ENCODE results near the gene TATDN3.

Gene TATDN3, protein sequence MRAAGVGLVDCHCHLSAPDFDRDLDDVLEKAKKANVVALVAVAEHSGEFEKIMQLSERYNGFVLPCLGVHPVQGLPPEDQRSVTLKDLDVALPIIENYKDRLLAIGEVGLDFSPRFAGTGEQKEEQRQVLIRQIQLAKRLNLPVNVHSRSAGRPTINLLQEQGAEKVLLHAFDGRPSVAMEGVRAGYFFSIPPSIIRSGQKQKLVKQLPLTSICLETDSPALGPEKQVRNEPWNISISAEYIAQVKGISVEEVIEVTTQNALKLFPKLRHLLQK

DNA sequence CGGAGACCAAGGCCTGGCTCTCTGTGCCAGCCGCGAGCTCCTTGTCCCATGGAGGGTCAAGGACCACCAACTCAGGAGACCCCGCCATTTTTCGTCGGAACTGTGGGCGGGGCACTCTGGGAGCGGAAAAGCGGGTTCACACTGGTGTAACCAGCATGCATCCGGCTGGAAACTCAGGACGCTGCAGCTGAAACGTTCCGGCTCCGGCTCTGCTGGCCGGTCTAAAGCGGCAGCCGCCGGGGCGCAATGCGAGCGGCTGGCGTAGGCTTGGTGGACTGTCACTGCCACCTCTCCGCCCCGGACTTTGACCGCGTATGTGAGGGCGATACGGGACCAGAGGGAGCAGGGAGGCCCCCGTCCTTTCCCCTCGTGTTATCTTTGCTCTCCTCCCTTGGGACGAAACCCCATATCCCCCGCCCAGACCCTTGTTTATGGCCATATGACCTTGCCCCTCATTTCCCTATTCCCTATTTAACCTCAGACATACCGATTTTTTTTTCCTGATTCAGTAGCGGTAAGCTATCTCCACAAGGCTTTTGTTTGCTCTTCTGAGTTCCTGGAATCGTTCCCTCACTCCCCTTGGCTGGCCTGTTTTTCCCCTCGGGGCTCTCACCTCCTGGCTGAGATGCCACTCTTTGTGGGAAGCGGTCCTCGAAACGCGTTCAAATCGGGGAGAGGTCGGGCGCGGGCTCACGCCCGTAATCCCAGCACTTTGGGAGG, at the start of gene TATDN3, which contains the start of gene NSL1:
Gene TATDN3 (plus strand): TSS at position 219 of the 720 bp plus-strand sequence. CDS start 28 bp downstream, at position 247.
Gene NSL1 (minus strand): TSS at position 102 of the 720 bp plus-strand sequence. CDS start 14 bp downstream, at position 88.
- DNase-seq (ENCODE audit: low read depth): peak; percentile 94
- peak; percentile 88 for TF ChIP-seq POLR2A (IDR thresholded peaks at IDR 0.05; ENCODE audit: extremely low read depth, insufficient read length)
- TF ChIP-seq MYC (IDR thresholded peaks at IDR 0.05; ENCODE audit: low read depth, low read length): peak; percentile 82; the same call in 1 of the 2 replicates
- TF ChIP-seq, protein P1, sequence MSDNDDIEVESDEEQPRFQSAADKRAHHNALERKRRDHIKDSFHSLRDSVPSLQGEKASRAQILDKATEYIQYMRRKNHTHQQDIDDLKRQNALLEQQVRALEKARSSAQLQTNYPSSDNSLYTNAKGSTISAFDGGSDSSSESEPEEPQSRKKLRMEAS (IDR thresholded peaks at IDR 0.05; ENCODE audit: low read depth, low read length): peak; percentile 75
- TF ChIP-seq, protein P2, sequence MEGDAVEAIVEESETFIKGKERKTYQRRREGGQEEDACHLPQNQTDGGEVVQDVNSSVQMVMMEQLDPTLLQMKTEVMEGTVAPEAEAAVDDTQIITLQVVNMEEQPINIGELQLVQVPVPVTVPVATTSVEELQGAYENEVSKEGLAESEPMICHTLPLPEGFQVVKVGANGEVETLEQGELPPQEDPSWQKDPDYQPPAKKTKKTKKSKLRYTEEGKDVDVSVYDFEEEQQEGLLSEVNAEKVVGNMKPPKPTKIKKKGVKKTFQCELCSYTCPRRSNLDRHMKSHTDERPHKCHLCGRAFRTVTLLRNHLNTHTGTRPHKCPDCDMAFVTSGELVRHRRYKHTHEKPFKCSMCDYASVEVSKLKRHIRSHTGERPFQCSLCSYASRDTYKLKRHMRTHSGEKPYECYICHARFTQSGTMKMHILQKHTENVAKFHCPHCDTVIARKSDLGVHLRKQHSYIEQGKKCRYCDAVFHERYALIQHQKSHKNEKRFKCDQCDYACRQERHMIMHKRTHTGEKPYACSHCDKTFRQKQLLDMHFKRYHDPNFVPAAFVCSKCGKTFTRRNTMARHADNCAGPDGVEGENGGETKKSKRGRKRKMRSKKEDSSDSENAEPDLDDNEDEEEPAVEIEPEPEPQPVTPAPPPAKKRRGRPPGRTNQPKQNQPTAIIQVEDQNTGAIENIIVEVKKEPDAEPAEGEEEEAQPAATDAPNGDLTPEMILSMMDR (IDR thresholded peaks at IDR 0.05; ENCODE audit: low read depth, low read length): no peak
- peak within 1 kb of the TSS; percentile 98 for H3K4me3 ChIP-seq (ENCODE audit: low read depth, low read length)

DNA sequence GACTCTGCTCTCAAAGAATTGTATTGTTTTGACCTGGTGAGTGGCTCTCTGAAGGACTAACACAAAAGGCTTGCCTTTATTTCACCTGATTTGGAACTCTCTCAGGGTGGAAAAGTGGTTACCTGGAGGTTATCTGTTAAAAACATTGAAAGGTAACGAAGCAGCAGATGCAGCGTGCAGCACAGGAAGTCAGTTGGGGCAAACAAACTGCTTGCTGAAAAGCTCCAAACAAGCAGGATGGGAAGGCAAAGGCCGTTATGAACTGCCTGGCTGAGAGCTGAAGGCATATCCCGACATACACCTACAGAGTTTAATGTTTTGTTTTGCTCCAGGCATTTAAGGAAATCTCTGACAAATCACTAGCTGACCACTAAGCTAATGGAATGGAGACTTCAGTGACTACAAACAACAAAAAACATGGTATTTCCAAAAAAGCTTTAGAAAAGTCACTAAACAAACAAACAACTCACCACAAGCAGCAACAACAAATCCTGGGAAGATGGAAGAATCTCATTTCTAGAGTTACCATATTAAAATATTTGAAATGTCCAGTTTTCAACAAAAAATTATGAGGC, 47.7 kb upstream of the TATDN3 start:
- H3K4me3 ChIP-seq (ENCODE audit: low read depth, low read length): no peak overlapping the region
- TF ChIP-seq MYC (IDR thresholded peaks at IDR 0.05; ENCODE audit: low read depth, low read length) (no peak), POLR2A (IDR thresholded peaks at IDR 0.05; ENCODE audit: extremely low read depth, insufficient read length) (no peak)
- TF ChIP-seq, protein P1 (IDR thresholded peaks at IDR 0.05; ENCODE audit: low read depth, low read length): no peak
- TF ChIP-seq, protein P2 (IDR thresholded peaks at IDR 0.05; ENCODE audit: low read depth, low read length): no peak
- DNase-seq (ENCODE audit: low read depth): no peak

DNA sequence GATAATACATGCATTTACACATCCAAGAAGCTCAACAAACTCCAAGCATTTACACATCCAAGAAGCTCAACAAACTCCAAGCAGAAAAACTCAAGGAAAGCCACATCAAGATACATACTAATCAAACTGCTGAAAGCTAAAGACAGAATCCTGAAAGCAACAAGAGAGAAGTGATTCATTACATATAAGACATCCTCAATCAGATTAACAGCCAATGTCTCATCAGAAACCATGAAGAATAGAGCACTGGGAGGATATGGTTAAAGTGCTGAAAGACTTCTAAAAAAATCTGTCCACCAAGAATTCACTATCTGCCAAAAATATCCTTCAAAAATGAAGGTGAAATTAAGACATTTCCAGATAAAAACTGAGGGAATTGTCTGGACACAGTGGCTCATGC, 46.4 kb upstream of the TATDN3 start:
- TF ChIP-seq, protein P1 (IDR thresholded peaks at IDR 0.05; ENCODE audit: low read depth, low read length): no peak
- no peak for TF ChIP-seq MYC (IDR thresholded peaks at IDR 0.05; ENCODE audit: low read depth, low read length)
- no peak for DNase-seq (ENCODE audit: low read depth)

DNA sequence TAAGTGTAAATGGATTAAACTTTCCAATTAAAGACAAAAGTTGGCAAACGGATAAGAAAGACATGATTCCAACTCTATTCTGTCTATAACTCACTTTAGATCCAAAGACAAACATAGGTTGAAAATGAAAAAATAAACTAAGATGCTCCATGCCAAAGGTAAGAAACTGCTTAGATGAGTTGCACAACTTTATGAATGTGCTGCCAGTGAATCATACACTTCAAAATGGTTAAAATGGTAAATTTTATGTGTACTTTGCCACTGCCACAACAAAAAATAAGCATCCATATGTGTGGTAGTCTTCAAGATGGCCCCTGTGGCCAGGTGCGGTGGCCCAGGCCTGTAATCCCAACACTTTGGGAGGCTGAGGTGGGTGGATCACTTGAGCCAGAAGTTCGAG, 45.1 kb upstream of the TATDN3 start:
- TF ChIP-seq POLR2A (IDR thresholded peaks at IDR 0.05; ENCODE audit: extremely low read depth, insufficient read length) (no peak), MYC (IDR thresholded peaks at IDR 0.05; ENCODE audit: low read depth, low read length) (no peak)
- TF ChIP-seq, protein P1 (IDR thresholded peaks at IDR 0.05; ENCODE audit: low read depth, low read length): no peak
- TF ChIP-seq, protein P2 (IDR thresholded peaks at IDR 0.05; ENCODE audit: low read depth, low read length): no peak
- H3K4me3 ChIP-seq (ENCODE audit: low read depth, low read length): no peak overlapping the region
- DNase-seq (ENCODE audit: low read depth): no peak

More for the DNA sequence above, 46.4 kb upstream of the TATDN3 start:
- H3K4me3 ChIP-seq (ENCODE audit: low read depth, low read length): no peak overlapping the region

DNA sequence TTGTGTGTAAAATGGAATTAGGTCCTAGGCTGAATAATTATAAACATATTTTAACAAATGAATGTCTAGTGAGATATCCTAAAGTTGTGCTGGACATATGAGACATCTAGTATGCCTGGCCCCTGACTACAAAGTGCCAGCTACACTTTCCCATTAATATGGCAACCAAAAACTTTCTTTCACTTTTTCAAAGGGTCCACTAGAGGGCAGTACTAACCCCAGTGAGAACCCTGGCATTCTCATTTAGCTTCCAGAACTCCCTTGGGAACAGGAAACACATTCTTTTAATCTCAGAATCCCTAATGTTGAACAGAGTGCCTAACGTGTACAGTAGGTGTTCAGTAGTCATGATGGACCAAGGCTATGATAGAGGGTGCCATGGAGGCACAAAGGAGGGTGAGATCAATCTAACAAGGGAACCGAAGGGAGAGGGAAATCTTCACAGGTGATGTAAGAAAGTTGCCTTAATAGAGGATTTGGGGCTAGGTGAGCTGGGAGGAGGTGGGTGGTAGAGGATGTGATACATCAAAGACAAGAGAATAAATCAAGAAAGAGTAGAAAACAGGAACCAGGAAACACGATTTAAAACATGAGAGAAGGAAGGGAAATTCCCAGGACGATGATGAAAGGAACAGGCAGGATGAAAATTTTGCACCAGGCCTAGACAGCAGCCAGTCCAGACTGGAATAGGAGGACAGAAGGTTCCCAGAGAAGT, 41.7 kb upstream of the TATDN3 start:
- no peak overlapping the region for H3K4me3 ChIP-seq (ENCODE audit: low read depth, low read length)
- peak; percentile 61 for DNase-seq (ENCODE audit: low read depth)
- no peak for TF ChIP-seq POLR2A (IDR thresholded peaks at IDR 0.05; ENCODE audit: extremely low read depth, insufficient read length)
- TF ChIP-seq, protein P2 (IDR thresholded peaks at IDR 0.05; ENCODE audit: low read depth, low read length): peak; percentile 64

All from NB4 (cell line).